Inferior parietal cortex (tissue), 1 donor: ENCODE measurements around the gene BBS9.
"Not testable (repeated sequence)": the region's sequence is repeated elsewhere in the genome, so short reads cannot be mapped to it uniquely, and the experiment has no call there.

Experiments used
- DNase-seq: peaks from one replicate; pipeline ENCODE4 v3.0.0-alpha.2; 2016; ENCODE audit errors: extremely low spot score

Gene BBS9

DNA sequence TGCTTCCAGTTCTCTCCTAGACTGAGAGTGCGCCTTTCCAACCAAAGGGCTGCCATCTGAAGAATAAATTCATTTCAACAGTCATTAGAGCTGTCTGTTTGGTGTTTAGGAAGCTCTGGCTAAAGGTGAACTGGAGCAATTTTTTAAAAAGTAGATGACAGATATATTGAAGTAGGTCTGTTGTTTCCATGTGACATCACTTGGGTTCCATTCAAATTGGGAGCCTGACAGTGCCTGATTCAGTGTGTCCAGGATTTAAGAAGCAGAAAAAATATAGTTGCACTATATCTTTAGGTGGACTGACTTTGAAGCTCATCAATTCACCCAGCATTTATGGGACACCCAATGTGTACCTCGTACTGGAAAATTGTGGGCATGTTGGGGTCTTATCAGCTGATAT, 367.7 kb downstream of the BBS9 start:
- DNase-seq, result no peak

DNA sequence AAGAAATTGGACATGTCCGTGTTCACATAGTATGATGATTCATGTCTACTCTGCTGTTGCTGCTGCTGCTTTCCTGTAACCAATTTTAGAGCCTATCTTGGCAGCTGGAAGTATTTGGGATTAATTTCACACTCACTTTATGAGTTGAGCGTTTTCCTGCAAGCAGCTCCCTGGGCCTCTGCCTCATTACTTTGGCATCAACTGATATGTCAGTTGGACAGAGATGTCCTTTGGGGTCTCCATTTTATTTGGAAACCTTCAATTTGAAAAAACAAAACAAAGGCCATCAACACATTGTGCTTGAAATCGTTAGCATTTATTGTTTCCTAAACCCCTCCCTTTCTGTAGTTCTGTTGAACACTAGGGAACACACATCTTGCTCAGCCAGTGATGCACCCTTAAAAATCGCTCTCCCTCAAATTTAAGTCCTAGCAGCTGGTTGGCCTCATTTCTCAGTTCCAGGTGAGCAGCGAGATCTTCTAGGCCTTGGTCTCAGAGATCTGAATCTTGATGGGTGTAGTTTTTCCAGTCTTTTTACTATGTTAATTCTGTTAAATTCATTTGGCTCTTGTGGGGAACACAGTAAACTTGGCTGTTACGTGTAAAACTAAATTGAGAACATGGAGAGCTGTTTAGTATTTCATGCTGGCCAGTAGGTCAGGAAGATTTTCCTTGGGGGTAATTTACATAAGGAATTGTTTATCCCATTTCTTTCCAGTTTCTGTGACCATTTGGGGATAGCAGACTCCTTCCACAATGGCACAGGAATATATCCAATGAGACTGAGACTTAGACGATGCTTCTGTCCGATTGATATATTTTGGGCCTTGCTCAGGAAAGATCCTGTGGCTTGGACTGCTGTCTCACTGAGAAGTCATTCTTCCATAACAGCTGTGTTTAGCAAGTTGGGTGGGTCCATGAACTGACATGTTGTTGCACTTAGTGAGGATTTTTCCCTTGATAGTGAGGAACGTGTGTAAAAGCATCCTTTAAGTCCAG, 371.6 kb downstream of the BBS9 start:
- DNase-seq, result no peak

DNA sequence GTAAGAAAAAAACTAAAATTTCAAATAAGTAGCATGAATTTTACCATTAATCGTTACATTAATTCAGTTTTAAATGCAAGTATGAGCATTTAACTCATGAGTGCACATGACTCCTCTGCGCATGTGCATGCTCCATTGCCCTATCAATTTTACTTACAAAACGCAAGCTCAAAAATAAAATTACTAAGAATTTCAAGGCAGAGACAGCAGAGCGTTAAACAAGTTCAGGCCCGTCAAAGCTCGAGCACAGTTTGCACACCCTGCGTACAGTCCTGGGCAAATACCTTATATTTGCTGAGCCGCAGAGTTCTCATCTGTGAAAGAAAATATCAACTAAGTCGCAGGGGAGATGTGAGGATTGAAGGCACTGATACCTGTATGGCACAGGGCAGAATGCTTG, 373.6 kb downstream of the BBS9 start:
- no peak for DNase-seq

GRCh38 chr7:33503736-33504135, 374.4 kb downstream of the BBS9 start:
- no peak for DNase-seq

DNA sequence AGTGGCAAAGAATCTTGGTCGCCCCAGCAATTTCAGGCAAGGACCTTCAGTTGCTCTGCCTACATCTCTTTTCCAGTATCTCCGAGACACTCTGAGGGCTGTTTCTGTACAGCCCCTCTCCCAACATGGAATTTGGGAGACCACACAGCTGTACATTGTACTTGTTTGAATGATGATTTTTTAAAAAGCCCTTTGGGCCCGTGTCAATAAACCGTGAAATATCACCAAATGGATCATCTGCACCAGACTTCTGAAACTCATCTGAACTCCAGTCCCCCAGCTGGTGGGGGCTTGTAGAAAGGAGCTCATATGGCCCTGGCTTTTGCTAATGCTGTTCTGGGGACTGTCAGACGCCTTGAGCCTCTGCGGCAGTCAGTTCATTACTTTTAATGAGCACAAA, 374.9 kb downstream of the BBS9 start:
- DNase-seq, result no peak

DNA sequence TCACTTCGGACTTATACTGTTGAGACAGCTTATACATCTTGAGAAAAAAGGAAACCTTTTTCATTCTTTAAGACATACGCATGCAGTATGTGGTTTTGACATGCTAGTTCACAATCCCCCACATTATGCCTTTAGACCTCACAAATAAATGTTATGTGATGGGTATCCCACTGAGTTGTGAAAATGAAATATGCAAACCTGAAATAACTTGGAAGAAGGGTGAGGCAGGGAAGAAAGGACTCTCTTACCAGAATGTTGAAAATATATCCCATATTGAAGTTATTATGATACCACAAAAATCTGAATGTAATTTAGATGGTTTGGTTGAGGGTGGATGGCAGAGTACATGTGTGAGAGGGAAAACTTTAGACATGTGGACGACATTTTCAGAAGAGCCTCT, 379.8 kb downstream of the BBS9 start:
- no peak for DNase-seq

DNA sequence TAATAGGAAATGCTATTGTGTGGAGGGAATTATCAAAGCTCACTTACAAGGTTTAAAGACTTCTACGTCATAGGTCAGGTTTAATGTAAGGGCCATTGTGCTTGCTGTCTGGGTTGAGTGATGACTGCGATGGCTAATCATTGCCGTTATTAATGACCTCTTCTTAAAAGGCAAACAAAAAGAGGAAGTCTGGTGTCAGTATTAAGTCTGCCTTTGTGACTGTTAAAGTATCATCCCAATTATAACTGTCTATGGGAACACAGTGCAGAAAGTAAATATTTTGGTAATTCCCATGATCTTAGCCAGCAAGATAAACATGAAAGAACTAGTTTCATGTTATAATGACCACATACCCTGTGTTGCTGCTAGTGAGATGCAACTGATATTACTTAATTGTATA, 382.4 kb downstream of the BBS9 start:
- DNase-seq, result no peak

DNA sequence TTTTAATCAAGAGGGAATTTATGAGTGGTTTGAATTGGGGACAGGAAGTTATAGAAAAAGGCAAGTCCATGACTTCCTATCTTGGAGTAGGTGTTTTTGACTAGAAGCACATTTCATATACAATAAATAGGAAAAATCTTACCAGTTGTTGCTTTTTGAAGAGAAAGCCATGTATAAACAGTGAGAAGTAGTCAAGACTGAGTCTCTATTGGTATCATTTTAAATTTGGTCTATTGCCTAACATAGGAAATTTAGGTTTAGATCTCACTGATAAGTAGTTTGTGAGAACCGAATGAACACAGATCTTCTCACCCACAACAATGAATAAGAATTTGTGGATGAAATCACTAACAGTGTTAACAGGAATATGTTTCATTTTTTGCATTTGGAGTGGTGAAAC, 387.2 kb downstream of the BBS9 start:
- no peak for DNase-seq

DNA sequence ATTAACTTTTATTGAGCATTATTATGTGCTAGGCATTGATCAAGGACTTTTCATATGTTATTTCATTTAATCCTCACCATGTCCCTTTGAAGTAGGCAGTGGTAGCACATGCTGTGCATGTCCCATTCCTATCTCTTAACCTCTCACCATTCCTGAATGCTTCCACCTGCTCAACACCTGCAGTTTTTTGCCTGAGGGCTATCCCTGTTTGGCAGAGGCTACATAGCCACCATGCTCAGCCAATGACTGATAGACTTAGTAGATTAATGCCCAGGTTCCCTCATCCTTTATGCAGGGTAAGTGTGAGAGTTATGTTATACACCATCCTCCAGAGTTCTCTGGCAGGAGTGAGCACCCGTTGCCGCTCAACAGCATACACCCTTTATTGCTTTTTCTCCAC, 387.8 kb downstream of the BBS9 start:
- no peak for DNase-seq

- not testable (repeated sequence) for DNase-seq
Measured at GRCh38 chr7:33527008-33527407, 397.6 kb downstream of the BBS9 start.

DNA sequence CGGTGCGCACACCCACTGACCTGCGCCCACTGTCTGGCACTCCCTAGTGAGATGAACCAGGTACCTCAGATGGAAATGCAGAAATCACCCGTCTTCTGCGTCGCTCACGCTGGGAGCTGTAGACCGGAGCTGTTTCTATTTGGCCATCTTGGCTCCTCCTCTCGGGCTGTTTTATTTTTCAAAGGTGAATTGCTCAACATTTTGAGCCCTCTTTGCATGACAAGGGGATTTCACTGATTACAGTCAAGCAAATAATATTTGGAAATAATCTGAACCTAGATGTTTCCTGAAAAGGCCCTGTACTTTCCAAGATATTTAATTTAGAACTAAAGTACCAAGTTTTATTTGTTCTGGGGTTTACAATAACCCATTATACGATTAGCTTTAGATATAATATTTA, 398.2 kb downstream of the BBS9 start:
- DNase-seq, result not testable (repeated sequence)

DNA sequence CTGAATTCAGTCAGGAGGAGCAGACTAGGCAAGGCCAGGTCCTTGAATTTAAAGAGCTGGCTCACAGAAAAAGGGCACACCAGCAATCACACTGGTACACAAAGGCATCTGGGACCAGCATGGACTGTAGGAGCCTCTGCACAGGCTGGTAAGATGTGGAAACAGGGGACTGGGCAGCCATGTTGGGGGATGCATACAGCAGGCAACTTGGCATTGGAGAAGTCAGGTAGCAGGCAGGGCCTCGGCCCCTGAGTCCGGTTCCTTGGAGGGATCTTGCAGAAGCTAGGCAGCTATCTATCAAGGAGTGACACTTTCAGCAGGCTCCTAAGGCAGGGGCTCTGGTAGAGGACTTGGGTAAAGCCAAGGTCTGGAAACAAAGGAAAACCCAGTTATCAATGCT, 399.7 kb downstream of the BBS9 start:
- no peak for DNase-seq

- DNase-seq, result no peak
Measured at GRCh38 chr7:33530664-33531063, 401.3 kb downstream of the BBS9 start.

- no peak for DNase-seq
Measured at GRCh38 chr7:33531888-33532287, 402.5 kb downstream of the BBS9 start.

- no peak for DNase-seq
Measured at GRCh38 chr7:33534833-33535232, 405.5 kb downstream of the BBS9 start.

DNA sequence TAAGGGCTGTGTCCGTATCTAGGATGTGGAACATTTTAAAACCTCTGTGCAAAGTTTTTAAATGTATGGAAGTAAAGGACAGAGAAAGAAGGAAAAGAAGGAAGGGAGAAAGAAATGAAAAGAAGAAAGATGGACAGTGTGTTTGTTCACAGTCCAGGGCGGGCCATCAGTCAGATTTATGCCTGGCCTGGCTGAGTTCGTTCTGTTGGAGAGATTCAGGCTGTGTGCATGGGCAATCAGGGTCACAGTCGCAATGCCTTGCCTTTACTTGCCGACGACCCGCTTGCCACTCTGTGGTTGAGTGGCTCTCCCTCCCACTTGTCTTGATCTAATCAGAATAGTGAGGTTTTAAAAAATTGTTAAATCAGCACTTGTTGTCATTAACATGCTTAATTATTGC, 406.6 kb downstream of the BBS9 start:
- no peak for DNase-seq

DNA sequence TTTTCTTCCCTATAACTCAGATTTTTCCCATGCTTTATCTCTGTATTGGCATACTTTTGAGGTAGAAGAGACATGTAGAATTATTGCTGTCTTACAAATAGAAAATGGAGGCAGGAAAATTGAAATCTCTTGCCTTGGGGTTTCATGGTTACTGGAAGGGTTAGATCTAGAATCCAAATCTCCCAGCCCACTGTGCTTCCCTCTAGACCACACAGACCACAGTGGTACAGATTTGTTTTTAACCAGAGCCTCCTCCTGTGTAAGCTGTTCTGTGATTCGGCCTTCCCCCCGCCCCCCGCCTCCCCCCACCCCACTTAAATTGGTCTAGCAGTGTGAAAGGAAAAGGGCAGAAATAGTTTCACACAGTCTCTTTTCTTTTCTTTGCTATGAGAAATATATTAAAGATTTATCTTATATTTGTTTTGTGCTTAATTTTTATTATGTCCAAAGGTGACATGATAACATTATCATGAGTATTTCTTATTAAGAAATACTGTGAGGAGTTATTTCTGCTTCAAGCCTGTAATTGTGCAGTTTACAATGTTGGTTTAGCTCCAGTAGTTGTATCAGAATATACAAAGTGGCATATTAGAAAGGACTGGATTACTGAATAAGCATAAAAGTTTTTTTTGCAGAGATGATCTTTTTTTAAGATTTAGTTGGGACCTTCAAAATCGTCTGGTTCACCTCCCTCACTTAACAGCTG, 407.2 kb downstream of the BBS9 start:
- no peak for DNase-seq

GRCh38 chr7:33537104-33537477, 407.7 kb downstream of the BBS9 start:
- DNase-seq, result no peak

GRCh38 chr7:33539198-33539597, 409.8 kb downstream of the BBS9 start:
- DNase-seq, result no peak

DNA sequence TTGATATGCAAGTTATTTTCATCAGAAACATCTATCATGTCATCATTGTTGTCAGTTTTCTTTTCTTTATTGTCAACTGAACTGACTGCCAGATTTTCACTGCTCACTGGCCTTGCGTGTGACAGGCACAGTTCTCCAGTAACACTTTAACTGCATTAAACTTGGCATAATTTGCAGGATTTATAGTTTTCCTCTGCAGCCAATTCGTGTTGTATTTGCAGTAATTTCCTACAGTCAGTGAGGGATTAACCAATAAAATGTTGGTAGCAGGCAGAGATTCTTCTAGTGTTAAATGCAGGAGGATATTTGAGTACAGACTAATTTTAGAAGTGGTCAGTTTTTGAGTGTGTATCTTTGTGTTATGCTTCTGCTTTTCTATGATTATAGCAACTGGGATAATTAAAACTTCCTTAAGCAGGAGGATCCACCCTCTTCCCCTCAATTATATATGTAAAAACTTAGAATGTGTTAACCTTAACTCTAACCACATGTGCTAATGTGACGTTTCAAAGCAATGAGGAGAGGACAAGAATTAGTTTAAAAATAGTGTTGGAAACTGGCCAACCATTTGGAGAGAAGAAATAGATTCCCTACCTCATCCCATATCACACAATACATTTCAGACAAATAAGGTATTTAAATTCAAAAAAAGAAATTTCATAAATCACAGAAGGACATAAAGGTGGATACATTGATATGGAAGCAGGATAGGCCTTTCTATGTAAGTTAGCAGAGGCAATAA, 410.5 kb downstream of the BBS9 start:
- no peak for DNase-seq

DNA sequence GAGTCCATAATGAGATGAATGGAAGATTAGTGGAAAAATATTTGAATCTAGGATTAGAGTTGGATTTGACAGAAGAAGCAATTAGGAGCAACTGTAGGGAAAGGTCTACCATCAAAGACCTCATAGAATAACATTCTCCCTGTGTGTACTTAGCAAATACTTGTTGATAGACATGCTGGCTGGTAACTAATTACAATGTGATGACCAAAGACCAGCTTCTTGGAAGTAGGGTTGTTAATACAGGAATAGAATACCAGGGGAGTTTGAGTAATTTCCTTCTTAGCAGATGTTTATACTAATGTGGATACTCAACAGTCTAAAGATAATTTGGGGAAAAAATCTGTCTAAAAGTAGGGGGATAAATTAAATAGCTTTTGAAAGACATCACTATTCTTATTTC, 418.5 kb downstream of the BBS9 start:
- no peak for DNase-seq

- DNase-seq, result no peak
Measured at GRCh38 chr7:33550363-33550762, 421.0 kb downstream of the BBS9 start.
